Peyer's patch (tissue), 4 donors: Measurements from ENCODE around the gene ABHD17A. TPM values are rescaled to one million over a fixed set of nuclear protein-coding genes. Genes with fewer than 3 reads are reported as not detected.

Source experiments
- DNase-seq, 3 donors: peaks; one replicate each; pipeline ENCODE4 v3.0.0-alpha.2; 2017 to 2019
- H3K27ac ChIP-seq, 4 donors: fragments of 200-600 bp; sonication (generic); one replicate each; pipeline ENCODE4 v1.5.1; 2016 to 2019
- H3K27me3 ChIP-seq, 2 donors: fragments of 200-600 bp; sonication (generic); one replicate each; pipeline ENCODE4 v1.5.1; 2019
- H3K36me3 ChIP-seq, 3 donors: fragments of 200-600 bp; sonication (generic); one replicate each; pipeline ENCODE4 v1.5.1; 2016 to 2019
- H3K4me1 ChIP-seq, 4 donors: fragments of 200-600 bp; sonication (generic); one replicate each; pipeline ENCODE4 v1.5.1; 2016 to 2019
- H3K4me3 ChIP-seq, 4 donors: fragments of 200-600 bp; sonication (generic); 1 replicate in 3 of 4; 2 replicates in 1 of 4; pipeline ENCODE4 v1.5.1; 2016 to 2019; ENCODE audit warnings: mild to moderate bottlenecking in 1 of 4
- H3K9me3 ChIP-seq, 4 donors: fragments of 200-600 bp; sonication (generic); one replicate each; pipeline ENCODE4 v1.5.1; 2016 to 2019; ENCODE audit warnings: mild to moderate bottlenecking in 1 of 4
- POLR2A ChIP-seq, 2 donors: fragments of 450-650 bp; IDR thresholded peaks; one replicate each; pipeline ENCODE4 v1.5.1; 2017; ENCODE audit warnings: antibody characterized with exemption in 2 of 2, mild to moderate bottlenecking in 2 of 2, moderate library complexity in 2 of 2
- total RNA-seq, 4 donors: library from RNA; depleted of rRNA; stranded (reverse); fragments of >200 nt; gene quantifications; one replicate each; pipeline ENCODE4 v1.1.0, GENCODE V29; 2016
- TF ChIP-seq, protein P1 (sequence below), 6 experiments: fragments of 450-650 bp in 4 of 6; fragments of 200-600 bp in 2 of 6; sonication (generic) in 1 of 6; IDR thresholded peaks; one replicate each; pipeline ENCODE4 v1.5.1; 2017 to 2019; ENCODE audit warnings: antibody characterized with exemption in 6 of 6, mild to moderate bottlenecking in 3 of 6, moderate library complexity in 1 of 6

Gene ABHD17A
- total RNA-seq, 4 donors from 2014 or later: 52.0 to 95.9 (median 68.4) TPM

- Histone ChIP-seq H3K27me3 (no peaks in the 10 kb centered on the region), H3K9me3 (no peaks in the 10 kb centered on the region), H3K4me3 (no peak overlapping the region), H3K36me3 (peaks cover 0 to 60% (median 0%) of the 10 kb centered on the region in 3 donors), H3K27ac (no peak overlapping the region), H3K4me1 (no peaks in the 10 kb centered on the region)
- DNase-seq: no peak
- TF ChIP-seq, protein P1, sequence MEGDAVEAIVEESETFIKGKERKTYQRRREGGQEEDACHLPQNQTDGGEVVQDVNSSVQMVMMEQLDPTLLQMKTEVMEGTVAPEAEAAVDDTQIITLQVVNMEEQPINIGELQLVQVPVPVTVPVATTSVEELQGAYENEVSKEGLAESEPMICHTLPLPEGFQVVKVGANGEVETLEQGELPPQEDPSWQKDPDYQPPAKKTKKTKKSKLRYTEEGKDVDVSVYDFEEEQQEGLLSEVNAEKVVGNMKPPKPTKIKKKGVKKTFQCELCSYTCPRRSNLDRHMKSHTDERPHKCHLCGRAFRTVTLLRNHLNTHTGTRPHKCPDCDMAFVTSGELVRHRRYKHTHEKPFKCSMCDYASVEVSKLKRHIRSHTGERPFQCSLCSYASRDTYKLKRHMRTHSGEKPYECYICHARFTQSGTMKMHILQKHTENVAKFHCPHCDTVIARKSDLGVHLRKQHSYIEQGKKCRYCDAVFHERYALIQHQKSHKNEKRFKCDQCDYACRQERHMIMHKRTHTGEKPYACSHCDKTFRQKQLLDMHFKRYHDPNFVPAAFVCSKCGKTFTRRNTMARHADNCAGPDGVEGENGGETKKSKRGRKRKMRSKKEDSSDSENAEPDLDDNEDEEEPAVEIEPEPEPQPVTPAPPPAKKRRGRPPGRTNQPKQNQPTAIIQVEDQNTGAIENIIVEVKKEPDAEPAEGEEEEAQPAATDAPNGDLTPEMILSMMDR (IDR thresholded peaks at IDR 0.05): no peak
- TF ChIP-seq POLR2A (IDR thresholded peaks at IDR 0.05): no peak
Measured at GRCh38 chr19:1921326-1921725, 36.0 kb upstream of the ABHD17A start.

DNA sequence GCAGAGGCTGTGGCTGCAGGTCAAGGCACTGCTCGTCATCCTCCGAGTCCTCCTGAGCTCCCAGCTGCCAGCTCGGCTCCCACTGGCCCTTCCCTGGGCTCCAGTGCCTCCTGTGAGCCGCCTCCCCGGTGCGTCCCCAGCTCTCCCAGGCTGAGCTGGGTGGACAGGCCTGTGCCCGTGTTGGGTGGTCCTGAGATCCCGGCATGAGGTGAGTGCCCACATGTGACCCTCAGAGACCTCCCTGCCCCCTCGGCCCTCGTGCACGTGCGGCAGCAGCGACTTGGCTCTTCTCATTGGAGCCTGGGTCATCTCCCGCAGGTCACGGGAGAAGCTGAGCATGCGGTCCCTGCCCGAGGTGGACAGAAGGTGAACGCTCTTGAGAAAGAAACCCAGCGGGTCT is 35.3 kb upstream of the ABHD17A start:
- Histone ChIP-seq H3K9me3 (no peaks in the 10 kb centered on the region), H3K4me1 (no peaks in the 10 kb centered on the region), H3K36me3 (peaks cover 0 to 60% (median 0%) of the 10 kb centered on the region in 3 donors), H3K27me3 (no peaks in the 10 kb centered on the region), H3K27ac (no peak overlapping the region), H3K4me3 (no peak overlapping the region)
- no peak for DNase-seq
- TF ChIP-seq, protein P1 (IDR thresholded peaks at IDR 0.05): no peak
- no peak for TF ChIP-seq POLR2A (IDR thresholded peaks at IDR 0.05)

DNA sequence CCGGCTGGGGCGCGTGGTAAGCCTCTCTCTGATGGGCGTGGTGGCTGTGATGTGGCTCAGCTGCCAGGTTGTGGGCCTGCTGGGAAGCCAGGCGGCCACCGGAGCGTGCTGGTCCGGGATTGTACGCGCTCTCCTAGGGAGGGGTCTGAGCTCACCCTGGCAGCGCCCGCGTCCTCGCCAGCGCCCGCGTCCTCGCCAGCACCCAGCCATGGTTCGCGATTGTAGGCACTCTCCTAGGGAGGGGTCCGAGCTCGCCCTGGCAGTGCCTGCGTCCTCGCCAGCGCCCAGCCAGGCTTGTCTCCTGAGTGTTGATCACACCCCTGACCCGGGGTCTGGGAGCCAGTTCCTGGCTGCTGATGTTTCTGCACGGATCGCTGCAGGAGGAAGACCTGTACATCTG is 33.7 kb upstream of the ABHD17A start:
- Histone ChIP-seq H3K4me3 (no peak overlapping the region), H3K36me3 (peaks cover 0 to 52% (median 0%) of the 10 kb centered on the region in 3 donors), H3K9me3 (no peaks in the 10 kb centered on the region), H3K27me3 (no peaks in the 10 kb centered on the region), H3K4me1 (no peaks in the 10 kb centered on the region), H3K27ac (no peak overlapping the region)
- no peak for DNase-seq
- TF ChIP-seq, protein P1 (IDR thresholded peaks at IDR 0.05): no peak
- TF ChIP-seq POLR2A (IDR thresholded peaks at IDR 0.05): no peak

- Histone ChIP-seq H3K27ac (no peak overlapping the region), H3K4me3 (no peak overlapping the region), H3K36me3 (peaks cover 0 to 57% (median 0%) of the 10 kb centered on the region in 3 donors)
Measured at GRCh38 chr19:1917926-1918325, 32.6 kb upstream of the ABHD17A start.

GRCh38 chr19:1917146-1917545 is 31.9 kb upstream of the ABHD17A start:
- TF ChIP-seq, protein P1 (IDR thresholded peaks at IDR 0.05): no peak
- no peak for TF ChIP-seq POLR2A (IDR thresholded peaks at IDR 0.05)
- DNase-seq: no peak
- H3K4me1 ChIP-seq: no peaks in the 10 kb centered on the region
- H3K27ac ChIP-seq: no peak overlapping the region
- H3K36me3 ChIP-seq: peaks cover 0 to 57% (median 0%) of the 10 kb centered on the region in 3 donors
- H3K27me3 ChIP-seq: no peaks in the 10 kb centered on the region
- no peak overlapping the region for H3K4me3 ChIP-seq
- H3K9me3 ChIP-seq: no peaks in the 10 kb centered on the region

More at GRCh38 chr19:1917926-1918325, 32.6 kb upstream of the ABHD17A start:
- TF ChIP-seq POLR2A (IDR thresholded peaks at IDR 0.05): no peak
- Histone ChIP-seq H3K27me3 (no peaks in the 10 kb centered on the region), H3K9me3 (no peaks in the 10 kb centered on the region), H3K4me1 (no peaks in the 10 kb centered on the region)
- no peak for DNase-seq

DNA sequence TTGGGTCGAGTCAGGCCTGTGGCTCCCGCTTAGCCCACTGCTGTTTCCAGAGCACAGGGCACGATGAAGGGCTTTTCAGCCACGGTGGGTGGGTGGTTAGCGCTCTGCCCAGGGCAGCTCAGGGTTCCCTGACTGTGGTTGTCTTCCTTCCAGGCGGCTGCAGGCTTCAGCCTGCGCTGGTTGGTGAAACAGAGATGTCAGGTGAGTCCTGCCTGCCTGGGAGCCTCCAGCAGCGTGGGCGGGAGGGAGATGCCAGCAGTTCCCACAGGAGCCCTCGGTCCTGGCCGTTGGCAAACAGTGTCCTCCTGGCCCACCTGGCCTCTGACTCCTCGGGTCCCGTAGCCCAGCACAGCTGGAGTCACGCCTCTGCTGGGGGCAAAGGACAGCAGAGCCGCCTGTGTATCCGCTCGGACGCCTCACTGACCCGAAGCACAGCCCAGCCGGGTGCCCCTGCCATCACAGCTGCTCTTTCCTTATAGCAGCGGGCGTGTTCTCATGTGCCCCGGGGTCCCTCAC is 29.6 kb upstream of the ABHD17A start:
- TF ChIP-seq POLR2A (IDR thresholded peaks at IDR 0.05): no peak
- TF ChIP-seq, protein P1 (IDR thresholded peaks at IDR 0.05): no peak
- no peaks in the 10 kb centered on the region for H3K9me3 ChIP-seq
- DNase-seq: no peak
- H3K4me1 ChIP-seq: peaks cover 0 to 10% (median 0%) of the 10 kb centered on the region in 4 donors
- H3K27ac ChIP-seq: no peak overlapping the region
- H3K4me3 ChIP-seq: no peak overlapping the region
- H3K36me3 ChIP-seq: peaks cover 0 to 41% (median 0%) of the 10 kb centered on the region in 3 donors
- H3K27me3 ChIP-seq: no peaks in the 10 kb centered on the region
